C4-2B (cell line): ENCODE data around the gene ERC1.
A peak's percentile ranks its signal among the peaks of the same experiment; 100 is the strongest.

Source experiments
- ZFX ChIP-seq: fragments of 450-650 bp; IDR thresholded peaks from 2 replicates; pipeline ENCODE4 v1.6.1; 2017
- TF ChIP-seq, protein P1 (sequence below): fragments of 450-650 bp; conservative IDR thresholded peaks from 2 replicates; pipeline ENCODE4 v1.5.1; 2017; ENCODE audit warnings: mild to moderate bottlenecking

DNA sequence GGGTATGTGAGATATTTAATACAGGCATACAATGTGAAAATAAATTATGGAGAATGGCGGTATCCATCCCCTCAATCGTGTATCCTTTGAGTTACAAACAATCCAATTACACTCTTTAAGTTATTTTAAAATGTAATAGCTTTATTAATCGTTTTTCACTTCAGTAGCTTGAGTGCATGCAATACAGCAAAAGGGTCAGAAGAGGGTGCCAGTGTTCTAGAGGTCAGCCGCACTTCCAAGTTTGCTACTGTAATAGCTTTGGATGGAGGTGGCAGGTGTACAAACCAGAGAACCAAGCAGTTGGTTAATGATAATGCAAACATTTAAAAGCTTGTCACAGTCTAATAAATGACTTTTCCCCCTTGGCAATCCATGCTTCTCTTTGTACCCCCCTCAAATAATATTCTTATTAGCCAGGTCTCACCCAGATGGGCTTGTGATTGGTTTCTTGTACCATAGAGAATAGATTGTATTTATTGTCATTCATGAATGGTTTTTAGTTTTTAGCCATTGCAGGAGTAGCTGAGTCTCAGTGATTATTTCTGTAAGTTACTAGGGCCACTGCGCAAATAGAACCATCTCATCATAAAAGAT lies 127.0 kb downstream of the ERC1 start:
- TF ChIP-seq, protein P1, sequence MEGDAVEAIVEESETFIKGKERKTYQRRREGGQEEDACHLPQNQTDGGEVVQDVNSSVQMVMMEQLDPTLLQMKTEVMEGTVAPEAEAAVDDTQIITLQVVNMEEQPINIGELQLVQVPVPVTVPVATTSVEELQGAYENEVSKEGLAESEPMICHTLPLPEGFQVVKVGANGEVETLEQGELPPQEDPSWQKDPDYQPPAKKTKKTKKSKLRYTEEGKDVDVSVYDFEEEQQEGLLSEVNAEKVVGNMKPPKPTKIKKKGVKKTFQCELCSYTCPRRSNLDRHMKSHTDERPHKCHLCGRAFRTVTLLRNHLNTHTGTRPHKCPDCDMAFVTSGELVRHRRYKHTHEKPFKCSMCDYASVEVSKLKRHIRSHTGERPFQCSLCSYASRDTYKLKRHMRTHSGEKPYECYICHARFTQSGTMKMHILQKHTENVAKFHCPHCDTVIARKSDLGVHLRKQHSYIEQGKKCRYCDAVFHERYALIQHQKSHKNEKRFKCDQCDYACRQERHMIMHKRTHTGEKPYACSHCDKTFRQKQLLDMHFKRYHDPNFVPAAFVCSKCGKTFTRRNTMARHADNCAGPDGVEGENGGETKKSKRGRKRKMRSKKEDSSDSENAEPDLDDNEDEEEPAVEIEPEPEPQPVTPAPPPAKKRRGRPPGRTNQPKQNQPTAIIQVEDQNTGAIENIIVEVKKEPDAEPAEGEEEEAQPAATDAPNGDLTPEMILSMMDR, result peak; percentile 96
- no peak for TF ChIP-seq ZFX
